Fibroblast of skin of left biceps (primary cell): Measurements from ENCODE around the gene FAM24A.
"Not testable (repeated sequence)": the region's sequence is repeated elsewhere in the genome, so short reads cannot be mapped to it uniquely, and the experiment has no call there.

Source experiments
- DNase-seq, 2 experiments: peaks; one replicate each; pipeline ENCODE4 v3.0.0-alpha.2; 2013; ENCODE audit warnings: low read depth in 2 of 2

The FAM24A gene, protein sequence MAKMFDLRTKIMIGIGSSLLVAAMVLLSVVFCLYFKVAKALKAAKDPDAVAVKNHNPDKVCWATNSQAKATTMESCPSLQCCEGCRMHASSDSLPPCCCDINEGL

GRCh38 chr10:122910310-122910709, at the start of gene FAM24A:
Gene FAM24A (plus strand): TSS chr10:122910610. CDS start chr10:122911635, 1,025 bp downstream.
- no peak for DNase-seq

DNA sequence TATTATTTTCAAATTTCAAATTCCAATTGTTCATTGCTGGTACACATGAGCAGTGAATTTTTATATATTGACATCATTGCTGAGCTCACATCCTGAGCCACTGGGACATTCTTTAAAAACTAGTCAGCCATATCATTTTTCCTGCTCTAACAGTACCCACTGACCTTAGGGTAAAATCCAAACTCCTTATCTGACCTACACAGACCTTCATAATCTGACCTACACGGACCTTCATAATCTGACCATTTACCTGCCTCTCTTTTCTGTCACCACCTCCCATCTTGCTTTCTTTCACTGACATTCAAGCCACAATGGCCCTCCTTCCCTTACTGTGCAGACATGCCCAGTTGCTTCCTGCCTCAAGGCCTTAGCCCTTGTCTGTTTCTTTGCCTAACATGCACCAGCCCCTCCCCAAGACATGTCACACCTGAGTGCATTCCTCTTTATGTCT, 48.7 kb upstream of the FAM24A start:
- no peak for DNase-seq

- DNase-seq = no peak
Observed at GRCh38 chr10:122863216-122864193, 46.9 kb upstream of the FAM24A start.

DNA sequence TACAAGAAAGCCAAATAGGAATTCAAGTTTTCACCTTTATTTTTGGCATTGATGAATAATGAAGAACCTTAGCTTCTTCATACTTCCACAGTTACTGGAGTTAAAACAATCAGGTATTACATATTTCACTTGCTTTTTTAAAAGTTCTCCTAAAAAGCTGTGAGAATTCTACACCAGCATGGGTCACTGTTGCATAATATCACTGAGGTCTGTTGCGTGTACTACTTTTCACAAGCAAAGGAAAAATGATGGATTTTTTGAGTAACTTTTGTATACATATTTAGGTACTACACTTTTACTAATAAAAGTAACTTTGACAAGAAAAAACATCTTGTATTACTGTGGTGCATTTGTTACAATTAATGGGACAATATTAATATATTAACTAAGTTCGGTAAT, 46.2 kb upstream of the FAM24A start:
- no peak for DNase-seq

DNA sequence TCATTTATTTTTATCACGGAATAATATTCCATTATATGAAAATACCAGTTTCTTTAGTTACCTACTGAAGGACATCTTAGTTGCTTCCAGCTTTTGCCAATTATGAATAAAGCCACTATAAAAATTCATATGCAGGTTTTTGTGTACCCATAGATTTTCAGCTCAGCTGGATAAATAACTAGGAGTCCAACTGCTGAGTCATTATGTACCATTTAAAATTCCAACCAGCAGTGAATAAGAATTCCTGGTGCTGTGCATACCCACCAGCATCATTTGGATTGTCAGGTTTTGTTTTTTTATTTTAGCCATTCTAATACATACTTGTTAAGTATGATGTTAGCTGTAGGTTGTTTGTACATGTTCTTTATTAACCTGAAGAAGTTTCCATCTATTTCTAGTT, 45.5 kb upstream of the FAM24A start:
- DNase-seq = no peak

GRCh38 chr10:122866757-122867482, 43.5 kb upstream of the FAM24A start:
- DNase-seq = not testable (repeated sequence)

DNA sequence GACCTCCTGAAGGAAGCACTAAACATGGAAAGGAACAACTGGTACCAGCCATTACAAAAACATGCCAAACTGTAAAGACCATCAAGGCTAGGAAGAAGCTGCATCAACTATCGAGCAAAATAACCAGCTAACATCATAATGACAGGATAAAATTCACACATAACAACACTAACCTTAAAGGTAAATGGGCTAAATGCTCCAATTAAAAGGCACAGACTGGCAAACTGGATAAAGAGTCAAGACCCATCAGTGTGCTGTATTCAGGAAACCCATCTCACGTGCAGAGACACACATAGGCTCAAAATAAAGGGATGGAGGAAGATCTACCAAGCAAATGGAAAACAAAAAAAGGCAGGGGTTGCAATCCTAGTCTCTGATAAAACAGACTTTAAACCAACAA, 41.6 kb upstream of the FAM24A start:
- not testable (repeated sequence) for DNase-seq

DNA sequence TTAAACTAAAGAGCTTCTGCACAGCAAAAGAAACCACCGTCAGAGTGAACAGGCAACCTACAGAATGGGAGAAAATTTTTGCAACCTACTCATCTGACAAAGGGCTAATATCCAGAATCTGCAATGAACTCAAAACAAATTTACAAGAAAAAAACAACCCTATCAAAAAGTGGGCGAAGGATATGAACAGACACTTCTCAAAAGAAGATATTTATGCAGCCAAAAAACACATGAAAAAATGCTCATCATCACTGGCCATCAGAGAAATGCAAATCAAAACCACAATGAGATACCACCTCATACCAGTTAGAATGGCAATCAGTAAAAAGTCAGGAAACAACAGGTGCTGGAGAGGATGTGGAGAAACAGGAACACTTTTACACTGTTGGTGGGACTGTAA, 38.5 kb upstream of the FAM24A start:
- DNase-seq = not testable (repeated sequence)

- DNase-seq = no peak
Observed at GRCh38 chr10:122875843-122876466, 34.5 kb upstream of the FAM24A start.

DNA sequence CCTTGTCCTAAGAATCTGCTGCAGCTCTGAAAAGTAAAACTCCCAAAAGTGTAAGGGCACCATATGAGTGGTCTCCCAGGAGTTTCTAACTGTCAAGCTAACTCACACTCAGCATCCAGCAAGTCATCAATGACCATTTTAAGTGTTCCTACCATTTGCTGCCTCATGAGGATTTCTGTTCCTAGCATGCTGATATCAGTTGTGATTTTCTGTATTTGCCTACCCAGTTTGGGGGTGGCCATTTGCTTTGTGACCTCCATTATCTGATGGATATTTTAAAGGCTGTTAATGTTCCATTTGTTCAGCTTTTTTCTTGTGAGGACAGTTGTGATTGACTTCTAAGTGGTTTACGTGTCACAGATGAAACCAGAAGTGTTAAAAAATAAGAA, 33.9 kb upstream of the FAM24A start:
- DNase-seq = no peak

DNA sequence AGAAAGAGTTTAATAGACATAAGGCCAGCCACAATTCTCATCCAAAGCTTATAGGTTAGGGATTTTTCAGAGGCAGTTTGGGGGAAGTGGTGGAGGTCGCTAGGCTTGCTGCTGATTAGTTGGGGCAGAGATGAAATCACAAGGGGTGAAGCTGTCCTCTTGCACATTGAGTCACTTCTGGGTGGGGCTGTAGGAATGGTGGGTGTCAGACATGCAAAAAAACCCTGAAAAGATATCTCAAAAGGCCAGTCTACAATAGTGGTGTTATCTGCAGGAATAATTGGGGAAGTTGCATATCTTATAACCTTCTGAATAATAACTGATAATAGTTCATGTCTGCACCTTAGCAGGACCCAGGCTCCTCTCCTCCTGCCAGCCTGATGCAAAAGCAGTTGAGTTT, 33.1 kb upstream of the FAM24A start:
- DNase-seq = no peak

DNA sequence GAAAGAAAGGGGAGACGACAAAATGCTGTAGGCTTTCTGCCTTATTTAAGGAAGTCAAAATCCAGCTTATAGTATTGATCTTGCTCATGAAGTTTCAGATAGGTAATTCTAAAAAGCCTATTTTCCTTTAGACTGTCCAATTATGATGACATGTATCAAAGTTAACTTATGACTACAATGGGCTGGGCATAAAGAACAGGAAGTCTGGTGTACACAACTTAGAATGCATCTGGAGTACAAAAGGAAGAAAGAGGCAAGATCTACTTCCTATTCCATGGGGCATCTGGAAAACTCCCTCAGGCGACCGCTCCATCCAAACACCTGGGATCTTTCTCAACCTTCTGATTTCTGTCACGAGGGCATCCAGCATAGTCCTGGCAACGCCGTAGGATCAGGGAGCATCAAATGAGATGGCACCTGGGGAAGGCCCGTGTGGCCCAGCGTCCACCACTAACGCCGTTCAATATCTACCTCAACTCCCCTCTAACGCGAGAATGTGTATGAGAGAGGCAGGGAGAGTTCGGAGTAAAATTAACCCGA, 31.5 kb upstream of the FAM24A start:
- no peak for DNase-seq

DNA sequence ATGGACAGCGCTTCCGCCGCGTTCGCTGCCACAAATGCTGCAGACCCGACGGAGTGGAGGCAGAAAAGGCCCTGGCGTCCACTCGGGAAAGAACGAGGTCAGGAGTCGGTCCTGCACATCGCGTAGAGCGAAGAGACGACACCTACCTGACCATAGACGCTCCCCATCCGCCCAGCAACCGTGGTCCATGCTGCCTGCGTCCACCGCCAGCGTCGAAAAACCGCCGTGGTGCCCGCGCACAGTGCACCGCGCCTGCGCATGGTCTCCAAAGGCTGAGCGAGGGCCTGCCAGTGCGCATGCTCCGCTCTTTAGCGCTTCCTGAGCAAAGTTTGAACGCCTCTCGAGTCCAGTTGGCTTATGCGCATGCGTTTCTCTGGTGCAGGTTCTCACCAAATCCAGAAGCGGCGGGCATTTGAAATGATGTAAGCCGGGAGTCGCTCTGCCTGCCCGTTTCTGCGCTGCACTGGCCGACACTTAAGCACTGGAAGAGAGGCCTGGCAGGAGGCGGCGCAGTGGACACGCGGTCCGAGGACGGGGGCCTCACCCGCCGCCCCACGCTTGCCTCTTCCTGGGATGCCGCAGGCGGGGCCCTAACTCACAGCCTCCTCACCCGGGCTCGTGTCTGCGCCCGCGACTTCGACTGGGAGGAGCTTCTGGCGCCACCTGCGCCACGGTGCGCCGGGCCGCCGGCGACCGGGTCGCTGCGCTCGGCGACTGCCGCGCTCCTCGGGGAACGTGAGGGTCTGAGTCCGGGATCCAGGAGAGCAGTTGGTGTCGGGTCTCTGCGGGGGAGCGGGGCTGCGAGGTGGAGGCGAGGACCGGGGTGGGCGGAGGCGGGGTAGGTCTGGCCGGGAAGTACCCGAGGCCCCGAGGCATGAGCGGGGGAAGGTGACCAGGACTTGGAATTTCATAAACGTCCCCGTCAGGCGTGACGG, 30.8 kb upstream of the FAM24A start, which contains the start of gene FAM24B:
TSS of gene FAM24B (minus strand) at position 243 of the 935 bp plus-strand sequence. CDS start 29,066 bp downstream, outside the sequence.
- DNase-seq = peak; percentile 93 to 94

DNA sequence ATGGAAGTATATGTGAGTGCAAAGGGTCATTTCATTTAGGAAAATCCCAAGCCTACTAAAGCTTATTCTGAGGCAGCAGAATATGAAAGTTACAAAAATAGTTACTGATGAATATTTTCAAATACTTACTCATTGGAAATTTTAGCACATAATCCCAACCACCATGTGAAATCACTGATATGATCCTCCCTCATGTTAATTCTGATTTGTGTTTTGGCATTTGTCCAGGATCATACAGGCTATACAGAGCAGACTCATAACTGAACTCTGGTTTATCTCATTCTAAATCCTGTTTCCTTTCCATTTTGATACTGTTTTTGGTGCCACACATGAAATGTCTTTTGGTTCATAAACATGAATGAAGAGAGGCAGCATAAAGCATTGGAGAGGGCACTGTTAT, 27.6 kb upstream of the FAM24A start:
- DNase-seq = no peak

DNA sequence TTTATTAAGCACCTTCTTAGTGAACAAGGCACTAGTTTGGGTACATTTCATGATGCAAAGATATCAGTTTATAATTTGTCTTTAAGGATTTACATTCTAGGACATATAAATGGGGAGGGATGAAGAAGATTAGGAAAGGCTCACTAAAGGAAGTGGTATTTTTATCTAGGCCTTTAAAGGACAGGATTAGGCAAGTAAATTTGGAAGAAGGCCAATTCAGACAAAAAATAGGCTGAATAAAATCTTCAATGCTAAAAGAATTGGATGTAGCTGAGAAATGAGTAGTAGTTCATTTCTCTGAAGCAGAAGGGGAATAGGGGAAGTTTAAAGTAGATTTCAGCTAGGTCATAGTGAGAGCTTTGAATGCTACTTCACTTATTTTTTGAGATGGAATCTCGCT, 26.2 kb upstream of the FAM24A start:
- DNase-seq = no peak

GRCh38 chr10:122894261-122894944, 16.0 kb upstream of the FAM24A start:
- DNase-seq = no peak

GRCh38 chr10:122903861-122904260, 6.5 kb upstream of the FAM24A start:
- not testable (repeated sequence) for DNase-seq

GRCh38 chr10:122911889-122912484, 1.6 kb downstream of the FAM24A start:
- DNase-seq = peak in 1 of 2 experiments; percentile 4

DNA sequence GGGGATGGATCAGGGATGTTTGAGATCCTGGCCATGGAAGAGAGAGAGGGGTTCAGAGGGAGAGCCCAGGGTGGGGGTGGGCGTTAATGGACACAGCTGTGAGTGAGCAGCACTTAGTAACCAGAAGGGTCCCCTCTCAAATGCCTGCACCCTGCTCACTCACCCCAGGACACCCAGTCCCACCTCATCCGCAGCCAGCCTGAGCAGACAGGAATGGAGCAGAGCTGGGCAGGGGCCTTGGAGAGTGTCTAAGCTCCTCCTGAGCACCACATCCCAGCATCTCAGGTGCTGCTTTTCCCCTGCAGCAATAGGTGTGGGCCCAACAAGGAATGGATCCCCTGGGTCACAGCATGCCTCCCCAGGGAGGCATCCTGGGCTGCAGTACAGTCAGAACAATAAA, 5.3 kb downstream of the FAM24A start:
- no peak for DNase-seq
